Measurements from ENCODE around the gene SLC51B.

SLC51B gene

GRCh38 chr15:65058394-65059368, 13.5 kb downstream of the SLC51B start:
- FAIRE-seq (no peak), DNase-seq (ENCODE audit: insufficient read length) (no peak)
- no peak for TF ChIP-seq POLR2A (IDR thresholded peaks at IDR 0.05; ENCODE audit: low read depth, low read length)
- no peak for TF ChIP-seq TAF1 (IDR thresholded peaks at IDR 0.05; ENCODE audit: borderline replicate concordance, low read depth, low read length)
- no peak for TF ChIP-seq POLR2AphosphoS5 (IDR thresholded peaks at IDR 0.05; ENCODE audit: low read depth, low read length)

GRCh38 chr15:65059369-65059750, 14.2 kb downstream of the SLC51B start:
- FAIRE-seq = no peak
- TF ChIP-seq POLR2A (IDR thresholded peaks at IDR 0.05; ENCODE audit: low read depth, low read length) = no peak
- TF ChIP-seq POLR2AphosphoS5 (IDR thresholded peaks at IDR 0.05; ENCODE audit: low read depth, low read length) = no peak
- no peak for TF ChIP-seq TAF1 (IDR thresholded peaks at IDR 0.05; ENCODE audit: borderline replicate concordance, low read depth, low read length)

GRCh38 chr15:65059931-65060596, 14.9 kb downstream of the SLC51B start:
- no peak for TF ChIP-seq TAF1 (IDR thresholded peaks at IDR 0.05; ENCODE audit: borderline replicate concordance, low read depth, low read length)
- no peak for TF ChIP-seq POLR2A (IDR thresholded peaks at IDR 0.05; ENCODE audit: low read depth, low read length)
- TF ChIP-seq POLR2AphosphoS5 (IDR thresholded peaks at IDR 0.05; ENCODE audit: low read depth, low read length) = no peak

More at GRCh38 chr15:65059369-65059750, 14.2 kb downstream of the SLC51B start:
- DNase-seq (ENCODE audit: insufficient read length) = no peak

DNA sequence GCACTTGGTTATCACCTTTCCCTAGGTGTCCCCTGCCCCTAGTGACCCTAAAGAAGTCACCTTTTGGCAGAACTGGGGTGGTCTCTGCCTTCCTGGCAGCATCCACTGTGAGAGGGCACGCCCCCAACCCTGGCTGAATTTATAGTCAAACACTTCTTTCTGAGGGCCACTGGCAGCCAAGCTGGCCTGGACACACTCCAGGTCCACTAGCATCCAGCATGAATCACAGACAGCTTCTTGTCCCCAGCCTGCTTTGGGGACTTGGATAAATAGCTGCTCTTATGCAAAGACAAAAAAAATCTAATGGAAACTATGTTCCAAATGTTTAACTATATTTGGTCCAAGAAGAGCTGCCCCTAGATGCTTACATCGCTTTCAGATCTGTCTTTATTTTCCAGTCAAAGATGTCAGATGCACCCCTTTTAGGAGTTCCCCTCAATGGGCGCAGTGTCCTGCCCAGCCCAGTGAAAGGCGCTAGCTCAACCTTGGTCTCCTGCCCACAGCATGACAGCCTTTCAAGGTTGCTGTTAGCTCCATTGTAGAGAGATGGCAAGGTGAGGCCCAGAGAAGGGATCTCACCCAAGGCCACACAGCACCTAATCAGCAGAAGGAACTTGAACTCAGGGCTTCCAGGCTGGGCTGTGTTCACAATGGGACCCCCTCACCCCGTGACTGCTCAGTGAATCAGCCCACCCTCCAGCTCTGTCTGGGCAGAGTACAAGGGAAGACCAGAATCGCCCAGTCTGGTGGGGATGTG, 15.6 kb downstream of the SLC51B start:
- no peak for TF ChIP-seq TAF1 (IDR thresholded peaks at IDR 0.05; ENCODE audit: borderline replicate concordance, low read depth, low read length)
- TF ChIP-seq POLR2AphosphoS5 (IDR thresholded peaks at IDR 0.05; ENCODE audit: low read depth, low read length) = no peak
- no peak for TF ChIP-seq POLR2A (IDR thresholded peaks at IDR 0.05; ENCODE audit: low read depth, low read length)
- DNase-seq (ENCODE audit: insufficient read length) (no peak), FAIRE-seq (no peak)

More at GRCh38 chr15:65059931-65060596, 14.9 kb downstream of the SLC51B start:
- FAIRE-seq (no peak), DNase-seq (ENCODE audit: insufficient read length) (no peak)

DNA sequence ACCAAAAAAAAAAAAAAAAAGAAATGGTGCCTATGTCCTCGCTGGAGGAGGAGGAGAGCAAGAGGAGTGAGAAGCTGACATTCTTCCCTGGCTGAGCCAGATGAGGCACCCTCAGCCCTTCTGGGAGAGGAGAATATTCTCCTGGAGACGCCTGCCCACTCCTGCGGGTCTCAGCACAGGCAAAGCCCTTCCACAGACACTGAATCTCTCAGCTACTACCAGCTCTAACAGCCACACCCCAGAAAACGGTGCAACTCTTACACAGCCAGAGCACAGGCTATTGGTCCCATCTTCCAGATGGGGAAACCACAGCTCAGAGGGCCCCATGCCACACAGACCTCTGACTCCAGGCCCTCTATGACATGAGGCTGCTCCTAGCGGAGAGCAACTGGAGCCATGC, 16.9 kb downstream of the SLC51B start:
- DNase-seq (ENCODE audit: insufficient read length) (no peak), FAIRE-seq (no peak)
- TF ChIP-seq POLR2A (IDR thresholded peaks at IDR 0.05; ENCODE audit: low read depth, low read length) (no peak), POLR2AphosphoS5 (IDR thresholded peaks at IDR 0.05; ENCODE audit: low read depth, low read length) (no peak), TAF1 (IDR thresholded peaks at IDR 0.05; ENCODE audit: borderline replicate concordance, low read depth, low read length) (no peak)

DNA sequence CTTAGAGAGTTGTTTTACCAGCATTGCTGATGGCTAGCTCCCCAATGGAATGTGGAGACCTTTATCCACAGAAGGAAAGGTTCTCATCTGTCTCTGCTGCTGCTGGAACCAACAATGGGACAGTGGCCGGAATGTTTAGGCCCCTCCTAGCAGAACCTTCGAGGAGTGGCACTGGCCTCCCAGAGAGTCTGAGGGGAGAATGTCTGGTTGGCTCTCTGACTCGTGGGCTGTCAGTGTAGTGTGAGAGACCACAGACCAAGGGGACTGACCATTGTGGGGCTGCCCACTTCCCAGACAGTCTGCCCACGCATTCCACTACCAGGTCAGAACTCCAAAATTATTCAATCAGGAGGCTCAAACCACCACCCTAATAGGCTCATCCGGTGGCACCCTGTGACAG, 17.5 kb downstream of the SLC51B start:
- DNase-seq (ENCODE audit: insufficient read length) (no peak), FAIRE-seq (no peak)
- TF ChIP-seq TAF1 (IDR thresholded peaks at IDR 0.05; ENCODE audit: borderline replicate concordance, low read depth, low read length) = no peak
- no peak for TF ChIP-seq POLR2A (IDR thresholded peaks at IDR 0.05; ENCODE audit: low read depth, low read length)
- no peak for TF ChIP-seq POLR2AphosphoS5 (IDR thresholded peaks at IDR 0.05; ENCODE audit: low read depth, low read length)

GRCh38 chr15:65066001-65066634, 20.9 kb downstream of the SLC51B start:
- no peak for DNase-seq (ENCODE audit: insufficient read length)
- TF ChIP-seq TAF1 (IDR thresholded peaks at IDR 0.05; ENCODE audit: borderline replicate concordance, low read depth, low read length) = no peak
- no peak for TF ChIP-seq POLR2A (IDR thresholded peaks at IDR 0.05; ENCODE audit: low read depth, low read length)
- no peak for TF ChIP-seq POLR2AphosphoS5 (IDR thresholded peaks at IDR 0.05; ENCODE audit: low read depth, low read length)
- FAIRE-seq = no peak

- TF ChIP-seq TAF1 (IDR thresholded peaks at IDR 0.05; ENCODE audit: borderline replicate concordance, low read depth, low read length) (no peak), POLR2A (IDR thresholded peaks at IDR 0.05; ENCODE audit: low read depth, low read length) (no peak), POLR2AphosphoS5 (IDR thresholded peaks at IDR 0.05; ENCODE audit: low read depth, low read length) (no peak)
- DNase-seq (ENCODE audit: insufficient read length) (no peak), FAIRE-seq (no peak)
These were observed 21.6 kb downstream of the SLC51B start for GRCh38 chr15:65066635-65067316.

DNA sequence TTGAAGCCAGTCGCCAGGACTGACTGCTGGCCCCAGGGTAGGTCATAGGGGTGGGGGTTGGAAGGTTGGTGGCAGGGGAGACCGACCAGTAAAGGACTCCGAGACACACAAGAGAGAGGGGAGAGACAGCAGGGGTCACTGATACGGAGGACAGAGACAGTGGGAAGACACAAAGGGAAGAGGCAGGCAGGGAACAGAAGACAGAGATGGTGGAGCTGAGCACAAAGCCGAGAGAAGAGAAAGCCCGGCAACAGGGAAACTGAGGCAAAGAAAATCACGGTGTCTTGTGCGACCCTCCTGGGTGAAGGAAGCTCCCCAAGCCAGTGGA, 22.1 kb downstream of the SLC51B start:
- FAIRE-seq (no peak), DNase-seq (ENCODE audit: insufficient read length) (no peak)
- TF ChIP-seq POLR2A (IDR thresholded peaks at IDR 0.05; ENCODE audit: low read depth, low read length) = no peak
- no peak for TF ChIP-seq POLR2AphosphoS5 (IDR thresholded peaks at IDR 0.05; ENCODE audit: low read depth, low read length)

DNA sequence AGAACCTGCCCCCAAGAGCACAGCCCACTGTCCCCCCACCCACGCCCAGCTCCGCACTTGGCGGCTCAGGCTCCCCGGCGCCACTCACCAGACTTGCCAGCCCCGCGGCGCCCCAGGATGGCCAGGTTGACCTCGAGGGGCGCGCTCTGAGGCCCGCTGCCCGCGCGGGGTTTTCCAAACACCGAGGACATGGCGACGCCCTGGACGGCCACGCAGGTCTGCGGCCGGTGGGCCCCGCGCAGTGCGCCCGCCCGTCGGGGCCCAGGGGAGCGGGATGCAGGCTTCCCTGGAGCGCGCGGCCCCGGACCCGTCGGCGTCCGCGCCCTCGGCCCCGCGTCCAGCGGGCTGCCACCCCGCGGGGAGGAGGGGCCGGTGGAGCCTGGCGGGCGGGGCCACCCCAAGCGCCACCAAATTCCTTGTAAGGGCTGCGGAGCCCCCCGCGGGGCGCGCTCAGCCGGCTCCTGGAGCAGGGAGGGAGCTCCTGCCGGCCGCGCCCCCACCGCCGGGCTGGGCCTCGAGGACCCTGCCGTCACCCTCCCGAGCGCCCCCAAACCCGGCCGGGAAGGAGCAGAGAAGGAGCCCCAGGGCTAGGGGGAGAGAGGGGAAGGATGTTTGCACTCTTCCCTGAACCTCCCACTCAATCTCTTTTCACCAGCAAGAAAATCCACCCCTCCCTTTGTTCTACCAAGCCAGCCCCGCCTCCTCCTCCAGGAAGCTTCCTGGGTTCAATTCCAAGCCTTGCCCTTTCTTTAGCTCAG, 22.6 kb downstream of the SLC51B start, which contains the start of gene RASL12:
Gene RASL12, minus strand, starts transcription at position 347 of the 758 bp plus-strand sequence. Its CDS starts 156 bp downstream, at position 191.
- no peak for FAIRE-seq
- TF ChIP-seq TAF1 (IDR thresholded peaks at IDR 0.05; ENCODE audit: borderline replicate concordance, low read depth, low read length) (no peak), POLR2A (IDR thresholded peaks at IDR 0.05; ENCODE audit: low read depth, low read length) (no peak), POLR2AphosphoS5 (IDR thresholded peaks at IDR 0.05; ENCODE audit: low read depth, low read length) (no peak)
- DNase-seq (ENCODE audit: insufficient read length) = no peak
